Aorta (tissue), 5 donors: ENCODE data around the gene CEP68. TPM values are rescaled to one million over a fixed set of nuclear protein-coding genes. Genes with fewer than 3 reads are reported as not detected.
"Not testable (repeated sequence)": the region's sequence is repeated elsewhere in the genome, so short reads cannot be mapped to it uniquely, and the experiment has no call there.

ENCODE experiments used
- ATAC-seq: fragments of 200-7000 bp; cut with Tn5 transposase; one replicate; pipeline ENCODE4 v1.9.1; 2022; ENCODE audit warnings: moderate library complexity; ENCODE audit not compliant: low FRiP score
- DNase-seq, 2 donors: peaks; one replicate each; pipeline ENCODE4 v3.0.0-alpha.2; 2020
- H3K27ac ChIP-seq, 2 donors: one replicate each; pipeline ENCODE4 v1.5.1; 2013; ENCODE audit warnings: low read length in 2 of 2, mild to moderate bottlenecking in 2 of 2, moderate library complexity in 2 of 2, control low read depth in 1 of 2, inconsistent platforms in 1 of 2, low read depth in 1 of 2
- H3K27me3 ChIP-seq, 2 donors: one replicate each; pipeline ENCODE4 v1.6.1; 2013; ENCODE audit warnings: control low read depth in 1 of 2, low read length in 1 of 2, mild to moderate bottlenecking in 1 of 2, moderate library complexity in 1 of 2; ENCODE audit not compliant: insufficient read depth in 2 of 2, control insufficient read depth in 1 of 2
- H3K36me3 ChIP-seq, 2 donors: one replicate each; pipeline ENCODE4 v1.6.1; 2013; ENCODE audit warnings: control low read depth in 1 of 2, low read length in 1 of 2, mild to moderate bottlenecking in 1 of 2; ENCODE audit not compliant: insufficient read depth in 2 of 2, control insufficient read depth in 1 of 2
- H3K4me1 ChIP-seq, 2 donors: one replicate each; pipeline ENCODE4 v1.6.1; 2013; ENCODE audit warnings: low read length in 2 of 2, control low read depth in 1 of 2, mild to moderate bottlenecking in 1 of 2, moderate library complexity in 1 of 2; ENCODE audit not compliant: insufficient read depth in 2 of 2, control insufficient read depth in 1 of 2
- H3K4me3 ChIP-seq, 2 donors: one replicate each; pipeline ENCODE4 v1.5.1; 2013; ENCODE audit warnings: low read length in 2 of 2, control low read depth in 1 of 2, mild to moderate bottlenecking in 1 of 2
- H3K9me3 ChIP-seq: one replicate; pipeline ENCODE4 v1.6.1; 2013; ENCODE audit warnings: mild to moderate bottlenecking, low read length; ENCODE audit not compliant: control insufficient read depth
- WGBS, 2 donors: extraction: QIAGEN DNeasy Blood & Tissue Kit; methylation state at CpG; one replicate each; pipeline ENCODE4 v1.1.7; 2013; 5-methylcytosine and 5-hydroxymethylcytosine counted together
- intact Hi-C, 2 donors: fragments of 100-400 bp; cut with DNase I; formaldehyde crosslinking; loops; one replicate each; pipeline versions ENCODE4 v1.14.2 to v1.15.0; 2022
- polyA plus RNA-seq, 2 donors: library from polyadenylated mRNA; stranded (reverse); fragments of 200-250 nt; gene quantifications; one replicate each; pipeline ENCODE4 v1.2.3, GENCODE V29; 2013
- total RNA-seq, 2 donors: library from RNA; stranded (reverse); fragmentation: NEBNext Ultra II Directional; extraction: Animal tissue kit (Norgen Biotek cat#: 25700); gene quantifications; one replicate each; pipeline ENCODE4 v1.2.1, GENCODE V29; 2021
- donor health status: healthy with polysubstance abuse.
- donor health status: Bipolar disorder and iron deficiency.
- donor health status: DM: no; HTN: no; CAD: no.
- donor health status: DM: no; HTN: no; CAD: no.
- donor health status: DM: yes; HTN: yes; CAD: no.

Gene CEP68
- total and polyA plus RNA-seq, 4 donors = 3.5 to 31.0 (median 12.9) TPM

GRCh38 chr2:65132930-65133329 is 76.7 kb downstream of the CEP68 start:
- not testable (repeated sequence) for H3K27ac ChIP-seq, H3K4me3 ChIP-seq, H3K27me3 ChIP-seq, H3K36me3 ChIP-seq, H3K4me1 ChIP-seq, H3K9me3 ChIP-seq, DNase-seq, ATAC-seq
- WGBS, 2 donors = 89 to 91% methylated on average over 15 of the region's 15 CpGs
- intact Hi-C loops = loop anchor here in 1 of 2 donors (5.0 to 10.0 kb wide), 2 partner anchors 52 to 94 kb away; partner anchors contain the start of gene ACTR2

- Histone ChIP-seq H3K27ac (no peak overlapping the region), H3K4me3 (no peak overlapping the region), H3K27me3 (no peaks in the 10 kb centered on the region), H3K4me1 (peaks cover 0 to 2% of the 10 kb centered on the region in 2 donors), H3K9me3 (no peaks in the 10 kb centered on the region), H3K36me3 (no peaks in the 10 kb centered on the region)
- ATAC-seq (no peak), DNase-seq (no peak)
- WGBS, 2 donors = 72 to 85% methylated on average over 4 of the region's 4 CpGs
- intact Hi-C loops = loop anchor here in 1 of 2 donors (5.0 to 10.0 kb wide), 2 partner anchors 51 to 94 kb away; partner anchors contain the start of gene ACTR2
These were observed 77.4 kb downstream of the CEP68 start for GRCh38 chr2:65133626-65134025.

GRCh38 chr2:65134158-65134557 is 77.9 kb downstream of the CEP68 start:
- H3K4me1 ChIP-seq = peaks cover 0 to 2% of the 10 kb centered on the region in 2 donors
- H3K27me3 ChIP-seq = no peaks in the 10 kb centered on the region
- no peak overlapping the region for H3K4me3 ChIP-seq
- DNase-seq = no peak
- H3K9me3 ChIP-seq = no peaks in the 10 kb centered on the region
- no peaks in the 10 kb centered on the region for H3K36me3 ChIP-seq
- no peak overlapping the region for H3K27ac ChIP-seq
- intact Hi-C loops = loop anchor here in 1 of 2 donors (5.0 to 10.0 kb wide), 2 partner anchors 51 to 93 kb away; partner anchors contain the start of gene ACTR2
- no peak for ATAC-seq
- 95 to 96% methylated on average over 7 of the region's 7 CpGs for WGBS, 2 donors

GRCh38 chr2:65136253-65136652 is 80.0 kb downstream of the CEP68 start:
- Histone ChIP-seq H3K4me1 (peaks cover 0 to 2% of the 10 kb centered on the region in 2 donors), H3K36me3 (no peaks in the 10 kb centered on the region), H3K4me3 (no peak overlapping the region), H3K27me3 (no peaks in the 10 kb centered on the region), H3K9me3 (no peaks in the 10 kb centered on the region), H3K27ac (no peak overlapping the region)
- no peak for DNase-seq
- 93 to 95% methylated on average over 1 of the region's 1 CpG for WGBS, 2 donors
- intact Hi-C loops = loop anchor here in 1 of 2 donors (10.0 kb wide), 1 partner anchor 49 kb away; no protein-coding TSS in a partner anchor
- ATAC-seq = peak; percentile 39

Other genes with a start within 250 kb of the CEP68 start
- gene SLC1A4, start 67.0 kb upstream of the CEP68 start, total RNA-seq = 10 to 100 TPM; 22.5 to 26.4 TPM
- 10 to 100 TPM in 1 of 2 donors, 1 to 10 TPM in 1; 6.9 to 13.1 TPM for gene SLC1A4, start 67.0 kb upstream of the CEP68 start, polyA plus RNA-seq
- gene RAB1A, start 73.7 kb downstream of the CEP68 start, total RNA-seq = 100 to 1,000 TPM; 135 to 165 TPM
- 100 to 1,000 TPM; 118 to 124 TPM for gene RAB1A, start 73.7 kb downstream of the CEP68 start, polyA plus RNA-seq
- gene ACTR2, start 171.4 kb downstream of the CEP68 start, total RNA-seq = 100 to 1,000 TPM; 221 to 255 TPM
- gene ACTR2, start 171.4 kb downstream of the CEP68 start, polyA plus RNA-seq = 100 to 1,000 TPM in 1 of 2 donors, 10 to 100 TPM in 1; 78.1 to 144 TPM